HCT116 (cell line): ENCODE results near the gene NPTX1. TPM values are rescaled to one million over a fixed set of nuclear protein-coding genes. Genes with fewer than 3 reads are reported as not detected.
A peak's percentile ranks its signal among the peaks of the same experiment; 100 is the strongest.

Experiments
- ATAC-seq: fragments of 200-7000 bp; cut with Tn5 transposase; 2 replicates; pipeline ENCODE4 v1.9.1; 2020; ENCODE audit warnings: mild to moderate bottlenecking, moderate library complexity
- BruUV-seq: library from RNA; stranded (reverse); fragments of 400-500 nt; replicated peaks from 2 replicates; lab custom pipeline; 2021; lab: Mats Ljungman, UMichigan
- CTCF ChIA-PET: fragments of 300-600 bp; sonication (Branson Sonifier 250); formaldehyde crosslinking; loops from one replicate; lab custom pipeline; 2021; ENCODE audit warnings: antibody characterized with exemption; lab: Charles Lee
- POLR2A ChIA-PET: fragments of 300-600, 350-600 bp; sonication (Branson Sonifier 250); formaldehyde crosslinking; loops from one replicate; lab custom pipeline; 2021; ENCODE audit warnings: antibody characterized with exemption; lab: Charles Lee
- RAD21 ChIA-PET, 2 experiments: fragments of 300-600 bp; sonication (Branson Sonifier 250); formaldehyde crosslinking; loops; one replicate each; lab custom pipeline; 2023; ENCODE audit warnings: low total read pairs in 2 of 2; ENCODE audit not compliant: uncharacterized antibody in 2 of 2, unreplicated experiment in 2 of 2, low non-redundant PET in 1 of 2; lab: Charles Lee
- DNase-seq: peaks from one replicate; pipeline ENCODE4 v3.0.0-alpha.2; 2010; ENCODE audit warnings: low read depth, low spot score
- H2AFZ ChIP-seq: fragments of 200-600 bp; shearing (Covaris generic), sonication (generic); 2 replicates; pipeline ENCODE4 v1.6.1; 2017; ENCODE audit warnings: low read depth, mixed run types, mixed read lengths, antibody characterized with exemption, low read length; ENCODE audit not compliant: poor library complexity, severe bottlenecking
- H3K27ac ChIP-seq: 2 replicates; pipeline ENCODE4 v1.5.1; 2012; ENCODE audit warnings: low read depth, low read length
- H3K27me3 ChIP-seq: fragments of 200-600 bp; sonication (generic); 2 replicates; pipeline ENCODE4 v1.6.1; 2016; ENCODE audit warnings: mixed run types, low read length, mixed read lengths; ENCODE audit not compliant: insufficient read depth
- H3K36me3 ChIP-seq, 2 experiments: fragments of 200-500 bp in 1 of 2; fragments of 200-600 bp in 1 of 2; sonication (Bioruptor generic) in 1 of 2; sonication (generic) in 1 of 2; 2 replicates each; pipeline versions ENCODE4 v1.5.1 to v1.6.1; 2014 to 2016; ENCODE audit warnings: low read length in 2 of 2, inconsistent platforms in 1 of 2, mixed read lengths in 1 of 2, mixed run types in 1 of 2; ENCODE audit not compliant: insufficient read depth in 2 of 2, control insufficient read depth in 1 of 2
- H3K4me1 ChIP-seq, 2 experiments: fragments of 200-600 bp in 1 of 2; sonication (generic) in 1 of 2; 2 replicates each; pipeline versions ENCODE4 v1.5.1 to v1.6.1; 2012 to 2017; ENCODE audit warnings: low read length in 2 of 2, inconsistent platforms in 1 of 2, mild to moderate bottlenecking in 1 of 2, mixed read lengths in 1 of 2, mixed run types in 1 of 2, moderate library complexity in 1 of 2; ENCODE audit not compliant: insufficient read depth in 2 of 2, control insufficient read depth in 1 of 2
- H3K4me2 ChIP-seq: fragments of 200-600 bp; sonication (generic); 2 replicates; pipeline ENCODE4 v1.6.1; 2017; ENCODE audit warnings: mixed run types, low read length, mixed read lengths
- H3K4me3 ChIP-seq, 2 experiments: fragments of 200-600 bp in 1 of 2; sonication (generic) in 1 of 2; replicated peaks in 1 of 2; 2 replicates each; pipeline ENCODE4 v1.5.1; 2011 to 2016; ENCODE audit warnings: low read length in 2 of 2, control low read depth in 1 of 2, low read depth in 1 of 2, mild to moderate bottlenecking in 1 of 2, mixed read lengths in 1 of 2, mixed run types in 1 of 2
- H3K79me2 ChIP-seq: fragments of 200-600 bp; sonication (generic); 2 replicates; pipeline ENCODE4 v1.6.1; 2017; ENCODE audit warnings: mild to moderate bottlenecking, mixed run types, low read length, moderate library complexity, mixed read lengths; ENCODE audit not compliant: insufficient read depth
- H3K9ac ChIP-seq: fragments of 200-600 bp; sonication (generic); 2 replicates; pipeline ENCODE4 v1.6.1; 2016; ENCODE audit warnings: low read length, mixed read lengths
- H3K9me2 ChIP-seq: fragments of 200-600 bp; sonication (generic), shearing (Covaris generic); 2 replicates; pipeline ENCODE4 v1.6.1; 2017; ENCODE audit warnings: mixed run types, mild to moderate bottlenecking, moderate library complexity; ENCODE audit not compliant: insufficient read depth
- H3K9me3 ChIP-seq, 2 experiments: fragments of 200-500 bp in 1 of 2; fragments of 200-600 bp in 1 of 2; sonication (Bioruptor generic) in 1 of 2; sonication (generic) in 1 of 2; 2 replicates each; pipeline ENCODE4 v1.6.1; 2014 to 2017; ENCODE audit warnings: low read length in 2 of 2, mixed read lengths in 2 of 2, inconsistent platforms in 1 of 2, low read depth in 1 of 2, mild to moderate bottlenecking in 1 of 2, mixed run types in 1 of 2, moderate library complexity in 1 of 2; ENCODE audit not compliant: control insufficient read depth in 1 of 2, insufficient read depth in 1 of 2
- H4K20me1 ChIP-seq: fragments of 200-600 bp; sonication (generic), shearing (Covaris generic); 2 replicates; pipeline ENCODE4 v1.6.1; 2017; ENCODE audit warnings: mixed run types, mild to moderate bottlenecking, moderate library complexity; ENCODE audit not compliant: insufficient read depth
- CBX3 ChIP-seq: IDR thresholded peaks from 2 replicates; pipeline ENCODE4 v1.6.1; 2012; ENCODE audit warnings: low read depth
- CTCF ChIP-seq, 3 experiments: fragments of 200-600 bp in 1 of 3; sonication (generic) in 1 of 3; IDR thresholded peaks in 2 of 3; conservative IDR thresholded peaks in 1 of 3; 2 replicates each; pipeline ENCODE4 v1.5.1; 2012 to 2017; ENCODE audit warnings: low read depth in 2 of 3, low read length in 2 of 3, antibody characterized with exemption in 1 of 3, borderline replicate concordance in 1 of 3, control low read depth in 1 of 3, mild to moderate bottlenecking in 1 of 3, mixed read lengths in 1 of 3, mixed run types in 1 of 3, moderate library complexity in 1 of 3; ENCODE audit not compliant: insufficient read depth in 1 of 3
- EGR1 ChIP-seq: IDR thresholded peaks from 2 replicates; pipeline ENCODE4 v1.6.1; 2012; ENCODE audit warnings: low read depth
- EZH2 ChIP-seq: fragments of 200-600 bp; sonication (generic); IDR thresholded peaks from 2 replicates; pipeline ENCODE4 v1.6.1; 2017; ENCODE audit warnings: antibody characterized with exemption, mixed run types
- EZH2phosphoT487 ChIP-seq: fragments of 200-600 bp; IDR thresholded peaks from 2 replicates; pipeline ENCODE4 v1.6.1; 2018; ENCODE audit warnings: antibody characterized with exemption, borderline replicate concordance
- POLR2AphosphoS5 ChIP-seq: IDR thresholded peaks from 2 replicates; pipeline ENCODE4 v1.6.1; 2011; ENCODE audit warnings: mild to moderate bottlenecking, low read depth, low read length, moderate library complexity
- RAD21 ChIP-seq: IDR thresholded peaks from 2 replicates; pipeline ENCODE4 v1.6.1; 2012; ENCODE audit warnings: low read depth, mild to moderate bottlenecking
- SP1 ChIP-seq: IDR thresholded peaks from 2 replicates; pipeline ENCODE4 v1.6.1; 2012; ENCODE audit warnings: low read depth
- TCF7L2 ChIP-seq: IDR thresholded peaks from 2 replicates; pipeline ENCODE4 v1.7.0; 2011; ENCODE audit warnings: borderline replicate concordance, inconsistent platforms; ENCODE audit not compliant: insufficient read depth, insufficient read length; ENCODE audit errors: extremely low read depth
- YY1 ChIP-seq: IDR thresholded peaks from 2 replicates; pipeline ENCODE4 v1.6.1; 2011; ENCODE audit warnings: low read length, low read depth, moderate library complexity, mild to moderate bottlenecking; ENCODE audit not compliant: insufficient replicate concordance; ENCODE audit errors: extremely low read depth
- ZBTB33 ChIP-seq: IDR thresholded peaks from 2 replicates; pipeline ENCODE4 v1.6.1; 2011; ENCODE audit warnings: mild to moderate bottlenecking, low read length, moderate library complexity; ENCODE audit not compliant: insufficient replicate concordance; ENCODE audit errors: extremely low read depth
- ZNF274 ChIP-seq: fragments of 200-500 bp; sonication (Bioruptor generic); IDR thresholded peaks from 2 replicates; pipeline ENCODE4 v1.6.1; 2014; ENCODE audit warnings: mild to moderate bottlenecking, low read depth, low read length, inconsistent platforms
- intact Hi-C: fragments of 100-400 bp; cut with micrococcal nuclease; formaldehyde crosslinking; loops from 2 replicates; pipeline ENCODE4 v1.10.0; 2022
- total RNA-seq: library from RNA; stranded (reverse); gene quantifications from one replicate; pipeline ENCODE4 v1.2.1, GENCODE V29; 2021; ENCODE audit not compliant: unreplicated experiment
- TF ChIP-seq, protein P1 (sequence below): IDR thresholded peaks from 2 replicates; pipeline ENCODE4 v1.6.1; 2012; ENCODE audit warnings: low read depth

NPTX1 gene
- total RNA-seq, 1 experiment from 2014 or later: 0.15 TPM

- TF ChIP-seq ZBTB33 (no peak), TCF7L2 (no peak), YY1 (no peak), EGR1 (no peak), POLR2AphosphoS5 (no peak)
Observed at GRCh38 chr17:80482555-80483308, 6.3 kb upstream of the NPTX1 start (continued).

DNA sequence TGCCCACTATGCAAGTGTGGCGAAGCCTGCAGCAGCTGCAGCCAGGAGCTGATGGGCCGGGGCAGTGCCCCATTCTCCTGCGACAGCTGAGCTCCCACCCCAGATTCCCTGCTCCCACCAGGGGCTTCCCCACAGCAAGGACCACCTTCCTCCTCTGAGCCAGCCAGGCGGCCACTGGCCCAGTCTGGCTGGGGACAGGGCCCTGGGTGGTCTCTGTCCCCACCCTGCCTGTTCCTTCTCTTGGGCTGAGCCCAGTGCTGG lies 5.6 kb upstream of the NPTX1 start:
- no peak overlapping the region for H2AFZ ChIP-seq
- ChIA-PET POLR2A (no interaction called here), RAD21 (interaction anchor here in 1 of 2 experiments (0.7 kb wide), 1 partner anchor 55 kb away, joined by 3 read pairs; no protein-coding TSS in a partner anchor), CTCF (no interaction called here)
- no peak overlapping the region for H3K4me3 ChIP-seq
- no peak overlapping the region; the same call in 1 of the 2 replicates for H3K27ac ChIP-seq
- ATAC-seq: no peak
- TF ChIP-seq EZH2phosphoT487 (no peak), POLR2AphosphoS5 (no peak), CTCF (IDR thresholded peaks at IDR 0.05 in 2 of 3, conservative IDR thresholded peaks at IDR 0.05 in 1 of 3; ENCODE audit: borderline replicate concordance in 1 of 3, insufficient read depth in 1 of 3, low read depth in 2 of 3, low read length in 2 of 3) (no peak), CBX3 (no peak), SP1 (no peak), RAD21 (no peak), ZNF274 (no peak), EZH2 (no peak)
- TF ChIP-seq, protein P1, sequence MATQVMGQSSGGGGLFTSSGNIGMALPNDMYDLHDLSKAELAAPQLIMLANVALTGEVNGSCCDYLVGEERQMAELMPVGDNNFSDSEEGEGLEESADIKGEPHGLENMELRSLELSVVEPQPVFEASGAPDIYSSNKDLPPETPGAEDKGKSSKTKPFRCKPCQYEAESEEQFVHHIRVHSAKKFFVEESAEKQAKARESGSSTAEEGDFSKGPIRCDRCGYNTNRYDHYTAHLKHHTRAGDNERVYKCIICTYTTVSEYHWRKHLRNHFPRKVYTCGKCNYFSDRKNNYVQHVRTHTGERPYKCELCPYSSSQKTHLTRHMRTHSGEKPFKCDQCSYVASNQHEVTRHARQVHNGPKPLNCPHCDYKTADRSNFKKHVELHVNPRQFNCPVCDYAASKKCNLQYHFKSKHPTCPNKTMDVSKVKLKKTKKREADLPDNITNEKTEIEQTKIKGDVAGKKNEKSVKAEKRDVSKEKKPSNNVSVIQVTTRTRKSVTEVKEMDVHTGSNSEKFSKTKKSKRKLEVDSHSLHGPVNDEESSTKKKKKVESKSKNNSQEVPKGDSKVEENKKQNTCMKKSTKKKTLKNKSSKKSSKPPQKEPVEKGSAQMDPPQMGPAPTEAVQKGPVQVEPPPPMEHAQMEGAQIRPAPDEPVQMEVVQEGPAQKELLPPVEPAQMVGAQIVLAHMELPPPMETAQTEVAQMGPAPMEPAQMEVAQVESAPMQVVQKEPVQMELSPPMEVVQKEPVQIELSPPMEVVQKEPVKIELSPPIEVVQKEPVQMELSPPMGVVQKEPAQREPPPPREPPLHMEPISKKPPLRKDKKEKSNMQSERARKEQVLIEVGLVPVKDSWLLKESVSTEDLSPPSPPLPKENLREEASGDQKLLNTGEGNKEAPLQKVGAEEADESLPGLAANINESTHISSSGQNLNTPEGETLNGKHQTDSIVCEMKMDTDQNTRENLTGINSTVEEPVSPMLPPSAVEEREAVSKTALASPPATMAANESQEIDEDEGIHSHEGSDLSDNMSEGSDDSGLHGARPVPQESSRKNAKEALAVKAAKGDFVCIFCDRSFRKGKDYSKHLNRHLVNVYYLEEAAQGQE: no peak
- H3K4me1 ChIP-seq: peaks cover 7 to 20% of the 10 kb centered on the region in 2 experiments; a peak in 3 of 4 replicates
- no peaks in the 10 kb centered on the region for H4K20me1 ChIP-seq
- H3K4me2 ChIP-seq: peak overlapping the region; percentile 32
- no TSS peak for BruUV-seq
- intact Hi-C loops: no loop called here
- H3K9ac ChIP-seq: no peak overlapping the region
- no peaks in the 10 kb centered on the region for H3K36me3 ChIP-seq
- no peaks in the 10 kb centered on the region for H3K27me3 ChIP-seq
- no peaks in the 10 kb centered on the region for H3K9me3 ChIP-seq
- no peaks in the 10 kb centered on the region for H3K9me2 ChIP-seq
- no peak for DNase-seq
- H3K79me2 ChIP-seq: no peaks in the 10 kb centered on the region
